B cell (primary cell): ENCODE results near the gene EPG5.

Experiments
- CTCF ChIP-seq: fragments of 200-600 bp; IDR thresholded peaks from one replicate; pipeline ENCODE4 v1.8.0; 2022; ENCODE audit warnings: antibody characterized with exemption, mild to moderate bottlenecking
- EZH2 ChIP-seq: IDR thresholded peaks from 2 replicates; pipeline ENCODE4 v1.6.1; 2012; ENCODE audit warnings: borderline replicate concordance, low read depth, mild to moderate bottlenecking, moderate library complexity, low read length; ENCODE audit not compliant: insufficient read depth, poor library complexity, severe bottlenecking

- TF ChIP-seq CTCF (no peak), EZH2 (no peak)
These were observed 28.3 kb upstream of the EPG5 start for GRCh38 chr18:45995461-45995860.
